GM12874 (cell line): ENCODE data around the gene SLC36A3.
A peak's percentile ranks its signal among the peaks of the same experiment; 100 is the strongest.

Source experiments
- TF ChIP-seq, protein P1 (sequence below): IDR thresholded peaks from 2 replicates; pipeline ENCODE4 v1.5.1; 2011; ENCODE audit warnings: low read depth, mild to moderate bottlenecking, control low read depth, low read length, moderate library complexity; ENCODE audit not compliant: insufficient read depth

SLC36A3 gene

GRCh38 chr5:151296974-151297373 is 6.6 kb downstream of the SLC36A3 start:
- TF ChIP-seq, protein P1, sequence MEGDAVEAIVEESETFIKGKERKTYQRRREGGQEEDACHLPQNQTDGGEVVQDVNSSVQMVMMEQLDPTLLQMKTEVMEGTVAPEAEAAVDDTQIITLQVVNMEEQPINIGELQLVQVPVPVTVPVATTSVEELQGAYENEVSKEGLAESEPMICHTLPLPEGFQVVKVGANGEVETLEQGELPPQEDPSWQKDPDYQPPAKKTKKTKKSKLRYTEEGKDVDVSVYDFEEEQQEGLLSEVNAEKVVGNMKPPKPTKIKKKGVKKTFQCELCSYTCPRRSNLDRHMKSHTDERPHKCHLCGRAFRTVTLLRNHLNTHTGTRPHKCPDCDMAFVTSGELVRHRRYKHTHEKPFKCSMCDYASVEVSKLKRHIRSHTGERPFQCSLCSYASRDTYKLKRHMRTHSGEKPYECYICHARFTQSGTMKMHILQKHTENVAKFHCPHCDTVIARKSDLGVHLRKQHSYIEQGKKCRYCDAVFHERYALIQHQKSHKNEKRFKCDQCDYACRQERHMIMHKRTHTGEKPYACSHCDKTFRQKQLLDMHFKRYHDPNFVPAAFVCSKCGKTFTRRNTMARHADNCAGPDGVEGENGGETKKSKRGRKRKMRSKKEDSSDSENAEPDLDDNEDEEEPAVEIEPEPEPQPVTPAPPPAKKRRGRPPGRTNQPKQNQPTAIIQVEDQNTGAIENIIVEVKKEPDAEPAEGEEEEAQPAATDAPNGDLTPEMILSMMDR: no peak

DNA sequence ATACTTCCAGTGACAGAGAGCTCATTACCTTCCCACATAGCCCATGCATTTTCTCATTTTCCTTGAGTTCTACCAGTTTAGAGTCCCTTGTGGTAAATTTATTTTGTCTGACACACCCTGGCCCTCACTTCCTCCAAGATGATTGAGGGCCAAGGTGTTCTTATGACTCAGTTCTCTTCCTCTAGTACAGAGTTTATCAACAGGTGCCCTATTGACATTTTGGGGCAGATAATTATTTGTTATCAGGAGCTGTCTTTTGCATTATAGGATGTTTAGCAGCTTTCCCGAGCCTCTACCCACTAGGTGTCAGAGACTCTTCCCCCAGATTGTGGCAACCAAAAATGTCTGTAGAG is 7.1 kb downstream of the SLC36A3 start:
- TF ChIP-seq, protein P1: no peak

GRCh38 chr5:151295791-151296477 is 7.6 kb downstream of the SLC36A3 start:
- TF ChIP-seq, protein P1: no peak

DNA sequence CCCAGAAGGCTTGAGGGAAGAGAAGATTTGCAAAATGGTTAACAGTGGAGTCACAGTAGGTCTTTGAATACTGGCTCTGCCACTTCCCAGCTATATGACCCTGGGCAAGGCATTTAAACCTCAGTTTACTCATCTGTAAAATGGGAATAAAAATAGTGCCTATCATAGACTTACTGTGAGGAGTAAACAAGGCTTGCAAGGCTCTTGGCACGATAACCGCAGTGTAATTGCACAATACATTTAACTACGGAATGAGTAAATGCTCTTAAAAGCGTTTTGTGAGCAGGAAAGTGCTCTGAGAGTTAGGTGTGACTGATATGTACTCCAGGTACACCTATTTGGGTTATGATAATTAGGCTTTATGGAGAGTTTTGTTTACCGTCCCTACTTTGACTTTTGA is 8.4 kb downstream of the SLC36A3 start:
- TF ChIP-seq, protein P1: no peak

DNA sequence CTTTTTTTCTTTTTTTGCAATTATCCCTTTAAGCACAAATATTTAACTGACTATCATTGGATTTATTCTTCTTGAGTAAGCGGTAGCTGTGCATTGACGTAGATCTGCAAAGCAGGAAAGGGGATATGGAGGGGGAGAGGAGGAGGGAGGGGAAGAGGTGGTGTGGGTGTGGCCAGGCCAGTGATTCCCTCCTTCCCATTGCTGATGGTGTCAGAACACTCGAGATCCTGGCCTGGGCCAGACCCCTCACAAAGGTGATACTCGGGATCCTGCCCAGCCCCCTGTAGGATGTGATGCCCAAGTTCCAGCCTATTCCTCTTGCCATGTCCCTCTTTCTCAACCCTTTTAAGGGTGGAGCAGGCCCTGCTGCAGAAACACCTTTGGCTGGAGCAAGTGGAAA is 9.9 kb downstream of the SLC36A3 start:
- TF ChIP-seq, protein P1: no peak

GRCh38 chr5:151288180-151288579 is 15.4 kb downstream of the SLC36A3 start:
- TF ChIP-seq, protein P1: peak; percentile 28; the same call in 1 of the 2 replicates

- TF ChIP-seq, protein P1: no peak
These were observed 17.3 kb downstream of the SLC36A3 start for GRCh38 chr5:151286246-151286645.

- TF ChIP-seq, protein P1: no peak
These were observed 17.9 kb downstream of the SLC36A3 start for GRCh38 chr5:151285683-151286082.
